MM.1S (cell line): ENCODE measurements around the gene MEGF8.

ENCODE experiments used
- DNase-seq: peaks from one replicate; pipeline ENCODE4 v3.0.0-alpha.2; 2015
- H2AFZ ChIP-seq: fragments of 300-600 bp; sonication (generic); 2 replicates; pipeline ENCODE4 v1.6.0; 2016; ENCODE audit warnings: antibody characterized with exemption, low read length
- H3F3A ChIP-seq: fragments of 300-600 bp; sonication (generic); 2 replicates; pipeline ENCODE4 v1.6.1; 2016; ENCODE audit warnings: mild to moderate bottlenecking, antibody characterized with exemption, low read length, moderate library complexity, mixed read lengths; ENCODE audit not compliant: insufficient read depth
- H3K27ac ChIP-seq: fragments of 300-600 bp; sonication (generic); 2 replicates; pipeline ENCODE4 v1.5.1; 2016; ENCODE audit warnings: mild to moderate bottlenecking, low read length
- H3K27me3 ChIP-seq: fragments of 300-600 bp; sonication (generic); replicated peaks from 2 replicates; pipeline ENCODE4 v1.6.0; 2016; ENCODE audit warnings: low read length; ENCODE audit not compliant: insufficient read depth
- H3K36me3 ChIP-seq: fragments of 300-600 bp; sonication (generic); replicated peaks from 2 replicates; pipeline ENCODE4 v1.6.1; 2016; ENCODE audit warnings: mild to moderate bottlenecking, low read length, mixed read lengths; ENCODE audit not compliant: insufficient read depth
- H3K4me1 ChIP-seq: fragments of 300-600 bp; sonication (generic); 2 replicates; pipeline ENCODE4 v1.6.1; 2016; ENCODE audit warnings: low read length, mixed read lengths
- H3K4me2 ChIP-seq: fragments of 300-600 bp; sonication (generic); 2 replicates; pipeline ENCODE4 v1.6.0; 2016; ENCODE audit warnings: low read depth, low read length
- H3K4me3 ChIP-seq: fragments of 300-600 bp; sonication (generic); 2 replicates; pipeline ENCODE4 v1.5.1; 2016; ENCODE audit warnings: low read length, mixed read lengths
- H3K79me2 ChIP-seq: fragments of 300-600 bp; sonication (generic); 2 replicates; pipeline ENCODE4 v1.6.1; 2016; ENCODE audit warnings: mixed run types, low read length, mixed read lengths
- H3K9ac ChIP-seq: fragments of 300-600 bp; sonication (generic); 2 replicates; pipeline ENCODE4 v1.6.1; 2016; ENCODE audit warnings: low read length, mixed read lengths
- H3K9me2 ChIP-seq: fragments of 300-600 bp; sonication (generic); replicated peaks from 2 replicates; pipeline ENCODE4 v1.6.1; 2016; ENCODE audit warnings: mild to moderate bottlenecking, low read length, mixed read lengths; ENCODE audit not compliant: insufficient read depth
- H3K9me3 ChIP-seq: fragments of 300-600 bp; sonication (generic); replicated peaks from 2 replicates; pipeline ENCODE4 v1.6.1; 2016; ENCODE audit warnings: mild to moderate bottlenecking, low read length, mixed read lengths; ENCODE audit not compliant: insufficient read depth
- H4K20me1 ChIP-seq: fragments of 300-600 bp; sonication (generic); 2 replicates; pipeline ENCODE4 v1.6.1; 2016; ENCODE audit warnings: mild to moderate bottlenecking, low read length, moderate library complexity, mixed read lengths; ENCODE audit not compliant: insufficient read depth
- CTCF ChIP-seq: fragments of 300-600 bp; sonication (generic); IDR thresholded peaks from 2 replicates; pipeline ENCODE4 v1.5.1; 2016; ENCODE audit warnings: antibody characterized with exemption, low read length, mixed read lengths
- EZH2 ChIP-seq: fragments of 300-600 bp; sonication (generic); optimal IDR thresholded peaks from 2 replicates; pipeline ENCODE3; 2017; ENCODE audit warnings: low read depth, mild to moderate bottlenecking, antibody characterized with exemption, low read length, mixed read lengths
- EZH2phosphoT487 ChIP-seq: fragments of 300-600 bp; sonication (generic); IDR thresholded peaks from 2 replicates; pipeline ENCODE4 v1.6.1; 2018; ENCODE audit warnings: antibody characterized with exemption, low read length

Gene MEGF8

DNA sequence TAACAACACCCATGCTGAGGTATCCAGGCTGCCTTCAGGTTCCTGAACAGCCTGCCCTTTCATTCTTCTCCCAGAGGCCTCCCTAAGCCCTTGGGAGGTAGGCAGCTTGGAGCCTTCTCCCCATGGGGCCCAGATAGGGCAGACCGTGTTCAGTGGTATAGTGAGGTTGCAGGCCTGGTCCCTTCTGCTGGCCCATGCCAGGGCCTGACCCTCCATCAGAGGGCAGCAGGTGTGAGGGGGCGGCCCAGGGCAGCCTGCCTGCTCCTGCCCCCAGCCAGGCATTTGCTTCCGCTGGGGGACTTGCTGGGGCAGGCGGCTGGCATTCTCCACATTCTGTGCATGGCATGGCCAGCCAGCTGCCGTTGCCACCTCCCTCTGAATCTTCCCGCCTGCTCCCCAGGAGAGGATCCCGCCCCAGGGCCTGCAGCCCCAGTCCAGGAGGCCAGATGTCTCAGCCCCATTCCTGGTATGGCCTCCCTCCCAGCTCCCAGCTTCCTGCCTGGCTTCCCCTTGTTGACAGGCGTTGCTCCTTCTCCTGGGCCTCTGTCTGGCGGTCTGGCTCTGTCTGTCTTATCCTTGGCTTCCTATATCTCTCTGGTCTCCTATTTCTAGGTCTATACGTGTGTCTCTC is 47.5 kb upstream of the MEGF8 start:
- peaks cover 19% of the 10 kb centered on the region for H3K79me2 ChIP-seq
- H3K36me3 ChIP-seq = no peaks in the 10 kb centered on the region
- H3F3A ChIP-seq = peaks cover 3% of the 10 kb centered on the region; the same call in 1 of the 2 replicates
- no peak overlapping the region for H3K4me3 ChIP-seq
- no peaks in the 10 kb centered on the region for H4K20me1 ChIP-seq
- no peak overlapping the region for H2AFZ ChIP-seq
- DNase-seq = no peak
- H3K4me1 ChIP-seq = peaks cover 10% of the 10 kb centered on the region
- no peak overlapping the region for H3K27ac ChIP-seq
- H3K9me2 ChIP-seq = no peaks in the 10 kb centered on the region
- no peak overlapping the region for H3K4me2 ChIP-seq
- H3K9me3 ChIP-seq = no peaks in the 10 kb centered on the region
- H3K9ac ChIP-seq = no peak overlapping the region
- no peaks in the 10 kb centered on the region for H3K27me3 ChIP-seq
- TF ChIP-seq CTCF (no peak), EZH2phosphoT487 (no peak), EZH2 (no peak)

- Histone ChIP-seq H3K36me3 (no peaks in the 10 kb centered on the region), H3F3A (peaks cover 9% of the 10 kb centered on the region; the same call in 1 of the 2 replicates), H3K4me2 (peak overlapping the region; percentile 57; the same call in 1 of the 2 replicates), H3K9me3 (no peaks in the 10 kb centered on the region), H3K9me2 (no peaks in the 10 kb centered on the region), H2AFZ (no peak overlapping the region), H3K4me3 (no peak overlapping the region), H3K27me3 (no peaks in the 10 kb centered on the region), H3K4me1 (peaks cover 15% of the 10 kb centered on the region), H3K9ac (peak overlapping the region; percentile 75; the same call in 1 of the 2 replicates), H3K27ac (no peak overlapping the region), H4K20me1 (no peaks in the 10 kb centered on the region), H3K79me2 (peaks cover 13% of the 10 kb centered on the region; the same call in 1 of the 2 replicates)
- no peak for DNase-seq
- TF ChIP-seq EZH2phosphoT487 (no peak), EZH2 (no peak)
Observed at GRCh38 chr19:42278452-42279154, 46.8 kb upstream of the MEGF8 start.

DNA sequence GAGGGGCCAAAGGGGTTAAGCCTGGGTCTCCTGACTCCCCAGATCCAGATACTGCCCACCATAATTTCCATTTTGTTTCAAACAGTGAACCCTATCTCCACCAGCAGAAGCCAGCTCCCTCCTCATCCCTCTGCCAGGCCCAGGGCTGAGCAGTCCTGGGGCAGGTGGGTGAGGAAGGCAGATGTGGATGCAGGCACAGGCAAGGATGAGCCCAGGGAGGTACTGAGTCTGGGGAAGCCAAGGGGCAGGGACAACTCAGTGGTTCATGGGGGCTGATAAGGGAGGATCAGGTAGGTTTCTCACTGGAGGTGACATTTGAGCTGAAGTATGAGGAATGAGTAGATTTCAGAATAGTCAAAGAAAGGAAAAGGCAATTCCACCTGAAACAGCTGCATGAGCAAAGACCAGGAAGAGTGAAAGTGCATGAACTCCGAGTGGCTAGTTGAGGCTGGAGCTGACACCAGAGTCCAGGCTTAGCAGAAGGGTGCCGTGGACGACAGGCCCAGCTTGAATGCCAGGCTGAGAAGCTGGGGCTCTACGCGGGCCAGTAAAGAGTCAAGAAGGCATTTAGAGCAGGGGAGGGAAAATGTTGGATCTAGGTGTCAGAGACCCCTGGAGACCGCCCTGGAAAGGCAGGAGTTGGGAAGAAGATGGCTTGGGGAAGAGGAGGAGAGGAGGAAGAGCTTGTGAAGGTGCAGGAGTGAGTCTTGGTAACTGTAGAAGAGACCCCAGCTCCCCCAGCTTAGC is 46.1 kb upstream of the MEGF8 start:
- peaks cover 9% of the 10 kb centered on the region; the same call in 1 of the 2 replicates for H3K79me2 ChIP-seq
- H3K4me3 ChIP-seq = peak overlapping the region; percentile 90
- no peaks in the 10 kb centered on the region for H3K9me3 ChIP-seq
- H3K27ac ChIP-seq = no peak overlapping the region; the same call in 1 of the 2 replicates
- H3K9me2 ChIP-seq = no peaks in the 10 kb centered on the region
- H3K4me1 ChIP-seq = peaks cover 15% of the 10 kb centered on the region
- no peaks in the 10 kb centered on the region for H4K20me1 ChIP-seq
- H3K9ac ChIP-seq = peak overlapping the region; percentile 75; the same call in 1 of the 2 replicates
- peak overlapping the region; percentile 57 for H3K4me2 ChIP-seq
- no peak for TF ChIP-seq CTCF
- TF ChIP-seq EZH2 = no peak
- TF ChIP-seq EZH2phosphoT487 = no peak
- no peaks in the 10 kb centered on the region for H3K27me3 ChIP-seq
- DNase-seq = no peak
- no peak overlapping the region for H2AFZ ChIP-seq
- peaks cover 9% of the 10 kb centered on the region; the same call in 1 of the 2 replicates for H3F3A ChIP-seq
- no peaks in the 10 kb centered on the region for H3K36me3 ChIP-seq
